SU-DHL-6 (cell line): Measurements from ENCODE around the gene MAPK8IP1.

ENCODE experiments used
- CTCF ChIP-seq: fragments of 200-600 bp; sonication (generic); IDR thresholded peaks from one replicate; pipeline ENCODE4 v1.5.1; 2017; ENCODE audit warnings: antibody characterized with exemption, mild to moderate bottlenecking, low read length, moderate library complexity; ENCODE audit not compliant: insufficient read depth, poor library complexity, severe bottlenecking
- EZH2phosphoT487 ChIP-seq: fragments of 200-600 bp; sonication (generic), shearing (Covaris generic); conservative IDR thresholded peaks from 2 replicates; pipeline ENCODE4 v1.6.1; 2018; ENCODE audit warnings: mild to moderate bottlenecking, antibody characterized with exemption, low read length, moderate library complexity, mixed read lengths

GRCh38 chr11:45906096-45906682, 20.7 kb downstream of the MAPK8IP1 start:
- TF ChIP-seq CTCF = no peak
- no peak for TF ChIP-seq EZH2phosphoT487
